HG02571 (cell line): ENCODE data around the gene VOPP1.

Experiments
- ATAC-seq: cut with Tn5 transposase; IDR thresholded peaks from one replicate; pipeline ENCODE4 v1.9.1; 2021; ENCODE audit warnings: mild to moderate bottlenecking, moderate library complexity; ENCODE audit not compliant: unreplicated experiment

Gene VOPP1

DNA sequence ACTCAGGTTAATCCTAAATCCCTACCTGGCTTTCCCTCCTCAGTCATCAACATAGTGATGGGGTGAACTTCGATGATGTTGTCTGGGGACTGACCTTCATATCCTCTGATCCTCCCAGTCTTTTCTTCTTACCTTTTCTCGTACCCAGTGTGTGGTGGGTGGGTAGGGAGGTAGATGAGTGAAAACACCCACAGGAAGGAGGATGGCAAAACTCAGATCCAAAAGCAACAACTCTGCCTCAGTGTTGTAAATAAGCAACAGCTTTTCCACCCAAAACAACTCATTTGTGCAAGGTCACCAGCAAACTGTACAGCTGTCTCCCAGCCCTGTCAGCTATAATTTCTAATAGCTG, 38.6 kb downstream of the VOPP1 start:
- ATAC-seq: no peak

DNA sequence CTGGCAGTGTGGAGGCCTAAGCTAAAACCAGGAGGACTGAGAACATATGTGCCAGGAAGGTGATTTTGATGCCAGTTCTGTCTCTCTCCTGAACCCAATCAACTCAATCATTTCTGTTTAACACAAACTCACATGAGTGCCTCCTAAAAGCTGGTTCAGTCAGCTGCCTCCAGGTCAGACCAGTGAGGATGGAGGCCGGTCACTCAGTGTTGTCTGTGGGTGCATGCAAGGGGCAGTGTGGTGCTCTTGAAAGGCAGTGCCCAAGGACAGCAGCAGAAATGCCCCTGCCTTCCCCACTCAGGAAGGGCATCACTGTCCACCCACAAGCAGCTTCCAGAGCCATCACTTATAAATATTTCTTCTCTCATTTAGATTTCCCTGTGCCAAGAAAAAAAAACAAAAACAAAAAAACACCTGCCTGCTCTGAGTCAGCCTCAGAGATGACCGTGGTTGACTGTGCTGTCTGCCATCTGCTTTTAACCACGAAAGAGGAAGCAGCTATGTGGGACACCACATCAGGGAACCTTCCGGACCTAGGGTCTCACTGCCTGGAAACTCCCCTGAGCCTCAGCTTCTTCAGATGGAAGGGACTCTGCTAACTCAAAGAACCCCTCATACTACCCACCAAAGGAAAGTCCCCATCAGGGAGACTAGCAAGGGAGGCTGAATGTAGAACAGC, 39.1 kb downstream of the VOPP1 start:
- peak; percentile 41 for ATAC-seq

GRCh38 chr7:55532150-55532917, 40.0 kb downstream of the VOPP1 start:
- ATAC-seq: peak; percentile 18

- no peak for ATAC-seq
Observed at GRCh38 chr7:55531536-55531935, 40.8 kb downstream of the VOPP1 start.

GRCh38 chr7:55527307-55527706, 45.0 kb downstream of the VOPP1 start:
- ATAC-seq: no peak

- peak; percentile 37 for ATAC-seq
Observed at GRCh38 chr7:55526770-55527169, 45.5 kb downstream of the VOPP1 start.

DNA sequence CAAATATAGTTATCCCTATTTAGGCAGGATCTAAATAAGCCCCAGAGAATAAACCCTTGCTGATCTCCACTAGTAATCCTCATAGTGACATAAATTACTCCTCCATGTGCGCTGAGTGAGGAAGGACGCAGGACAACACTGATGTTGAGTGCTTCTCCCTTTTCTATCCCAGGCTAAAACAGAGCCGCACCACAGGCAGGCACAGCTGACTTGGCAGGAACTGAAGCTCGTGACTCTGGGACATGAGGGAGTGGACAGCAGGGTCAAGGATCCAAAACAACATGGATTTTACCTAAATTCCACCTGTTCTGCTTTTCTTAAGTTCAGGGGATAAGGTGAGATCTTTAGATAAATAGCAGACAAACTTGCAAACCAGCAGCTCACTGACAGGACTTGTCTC, 46.0 kb downstream of the VOPP1 start:
- ATAC-seq: no peak

DNA sequence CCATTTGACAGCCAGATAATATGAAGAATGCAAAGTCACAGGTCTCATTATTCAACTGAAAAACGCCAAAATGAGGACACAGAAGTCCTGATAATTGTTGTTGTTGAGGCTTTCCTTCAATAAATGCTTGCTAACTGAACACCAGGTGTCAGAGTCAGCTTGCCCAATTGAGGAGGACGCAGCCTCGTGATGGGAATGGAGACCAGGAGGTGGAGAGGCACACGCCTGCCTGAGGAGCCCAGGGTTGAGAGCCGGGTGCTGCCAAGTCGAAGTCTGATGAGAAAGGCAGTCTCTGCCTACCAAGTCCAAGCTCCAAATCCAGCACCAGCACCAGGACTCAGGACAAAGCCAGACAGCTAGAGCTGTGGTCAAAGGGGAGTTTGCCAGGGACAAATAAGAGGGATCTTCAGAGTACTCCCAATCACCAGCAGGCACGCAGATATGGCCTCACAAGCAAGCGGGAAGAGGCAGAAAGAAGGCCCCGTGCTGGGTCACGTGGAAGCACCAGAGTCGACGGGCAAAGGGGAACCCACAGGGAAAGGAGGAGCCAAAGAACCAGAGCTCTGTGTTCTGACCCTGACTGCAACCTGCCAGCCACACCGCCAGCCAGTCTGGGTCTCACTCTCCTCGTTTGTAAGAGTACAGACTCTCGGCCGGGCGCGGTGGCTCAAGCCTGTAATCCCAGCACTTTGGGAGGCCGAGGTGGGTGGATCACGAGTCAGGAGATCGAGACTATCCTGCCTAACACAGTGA, 47.6 kb downstream of the VOPP1 start:
- no peak for ATAC-seq

GRCh38 chr7:55523366-55523765, 48.9 kb downstream of the VOPP1 start:
- ATAC-seq: no peak

DNA sequence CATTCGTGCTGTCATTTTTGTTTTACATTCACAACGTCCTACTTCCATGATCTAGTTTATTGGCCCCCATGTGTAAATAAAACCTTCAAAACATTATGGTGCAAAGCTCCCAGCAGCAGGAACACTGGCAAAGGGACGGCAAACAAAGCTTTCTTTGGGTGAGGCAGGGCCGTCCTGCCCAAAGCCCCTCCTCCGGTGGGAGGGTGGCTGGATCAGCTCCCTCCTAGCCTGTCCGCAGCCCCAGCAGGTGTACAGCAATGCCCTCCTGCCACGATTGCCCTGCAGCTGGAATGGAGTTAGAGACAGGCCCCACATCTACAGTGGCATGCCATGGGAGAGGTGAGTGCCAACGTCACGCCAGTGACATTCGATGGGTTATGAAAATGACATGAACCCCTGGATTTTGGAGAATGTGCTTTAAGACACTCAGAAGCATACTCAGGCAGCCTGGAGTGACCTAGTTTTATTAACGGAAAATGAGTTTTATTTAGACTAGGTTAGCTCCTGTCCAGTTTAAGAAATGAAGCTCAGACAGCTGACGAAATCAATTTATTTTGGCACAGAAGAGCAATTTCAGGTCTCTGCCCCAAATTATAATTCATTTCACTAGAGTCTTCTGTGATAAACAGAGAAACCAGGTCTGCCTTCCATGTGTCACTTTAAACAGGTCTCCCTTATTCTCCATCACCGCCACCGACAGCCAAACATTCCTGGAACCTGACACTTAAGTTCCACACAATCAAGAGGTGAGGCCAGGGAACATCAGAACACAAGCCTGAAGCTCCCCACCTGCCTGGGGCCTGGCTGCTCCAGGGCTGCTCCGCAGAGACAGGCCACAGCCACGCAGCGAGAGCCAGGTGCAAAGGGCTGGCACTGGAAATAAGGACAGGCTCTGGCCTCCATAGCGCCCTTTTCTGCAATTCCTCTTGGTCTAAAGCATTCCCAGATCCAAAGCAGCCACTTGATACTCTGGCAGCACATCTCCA, 50.1 kb downstream of the VOPP1 start:
- ATAC-seq: no peak

GRCh38 chr7:55521512-55521911, 50.8 kb downstream of the VOPP1 start:
- no peak for ATAC-seq

DNA sequence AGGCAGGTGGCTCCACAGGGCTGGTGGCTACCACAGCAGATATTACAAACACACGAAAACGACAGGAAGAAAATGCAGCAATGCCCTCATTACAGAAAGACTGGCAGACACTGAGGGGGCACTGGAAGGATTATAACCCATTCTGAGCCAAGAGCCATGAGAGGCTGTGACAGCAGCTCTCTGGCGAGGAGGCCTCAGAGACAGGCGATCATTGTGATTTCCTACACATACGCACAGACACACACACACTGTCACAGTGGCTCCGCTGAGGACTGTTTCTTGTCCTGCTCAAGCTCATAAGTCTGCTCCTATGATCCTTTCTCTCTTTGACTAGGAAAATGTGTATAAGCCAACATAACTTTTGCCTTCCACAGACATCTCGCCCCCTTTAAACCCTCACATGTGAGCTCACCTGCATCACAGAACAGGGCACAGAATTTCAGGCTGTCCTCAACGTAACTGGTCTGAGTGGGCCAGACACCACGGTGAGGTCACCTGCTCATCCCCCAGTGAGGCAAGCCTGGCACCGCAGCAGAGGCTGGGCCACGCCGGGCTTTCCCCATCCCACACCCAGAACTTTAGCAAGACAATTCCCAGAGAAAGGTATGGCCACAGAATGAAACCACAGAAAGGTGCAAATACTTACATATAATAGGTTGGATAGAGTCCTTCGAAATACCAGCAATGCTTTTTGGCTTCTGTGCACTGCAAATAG, 51.7 kb downstream of the VOPP1 start:
- ATAC-seq: no peak

- no peak for ATAC-seq
Observed at GRCh38 chr7:55518836-55519235, 53.5 kb downstream of the VOPP1 start.

- no peak for ATAC-seq
Observed at GRCh38 chr7:55517936-55518689, 54.2 kb downstream of the VOPP1 start.

DNA sequence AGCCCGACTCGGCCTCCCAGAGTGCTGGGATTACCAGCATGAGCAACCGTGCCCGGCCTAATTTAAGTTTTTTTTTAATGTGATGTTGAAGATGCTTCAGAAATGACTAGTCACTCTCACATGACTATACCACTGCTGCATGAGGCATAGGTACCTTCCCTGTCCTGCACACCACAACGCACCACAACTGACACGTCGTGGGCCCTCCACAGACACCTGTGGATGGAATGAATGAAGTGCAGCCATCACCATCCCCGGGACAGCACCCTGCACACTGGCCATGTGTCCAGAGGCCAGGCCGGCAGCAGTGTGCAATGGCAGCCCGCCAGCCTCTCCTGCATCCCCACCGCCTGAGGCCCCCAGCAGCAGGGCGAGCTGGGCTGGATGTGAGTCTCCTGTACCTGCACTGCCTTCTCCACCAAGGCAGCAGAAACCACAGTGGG, 55.1 kb downstream of the VOPP1 start:
- ATAC-seq: peak; percentile 65

GRCh38 chr7:55516409-55516808, 55.9 kb downstream of the VOPP1 start:
- no peak for ATAC-seq

DNA sequence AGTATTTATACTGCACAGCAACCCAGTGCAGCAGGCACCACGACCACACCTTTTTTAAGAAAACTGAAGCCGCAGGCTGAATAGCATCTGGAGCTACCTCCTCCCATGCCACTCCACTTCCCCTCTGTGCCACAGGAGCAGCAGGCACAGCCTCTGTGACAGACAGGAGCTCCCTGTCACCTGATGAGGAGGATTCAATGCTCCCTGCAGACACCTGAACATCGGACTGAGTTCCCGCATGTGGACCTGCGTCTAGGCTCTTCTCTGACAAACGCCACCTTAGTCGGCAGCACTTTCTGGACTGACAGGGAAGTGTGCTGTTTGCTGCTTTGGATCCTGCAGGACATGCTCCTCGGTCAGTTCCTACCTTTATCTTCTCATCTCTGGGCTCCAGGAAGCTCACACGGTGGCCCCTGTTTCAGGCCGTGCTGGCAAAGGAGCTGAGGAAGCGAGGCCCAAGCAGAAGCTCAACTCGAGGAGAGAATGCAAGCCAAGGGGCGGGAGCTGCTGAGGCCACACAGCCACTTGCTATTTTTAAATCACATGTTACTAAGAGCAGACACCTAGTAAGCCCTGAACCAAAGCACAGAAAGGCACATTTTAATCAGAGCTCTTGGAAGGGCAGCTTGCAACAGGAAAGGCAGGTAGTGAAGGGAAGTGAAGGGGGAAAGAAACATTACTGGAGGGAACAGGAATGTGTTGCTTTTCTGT, 56.6 kb downstream of the VOPP1 start:
- ATAC-seq: peak; percentile 40

DNA sequence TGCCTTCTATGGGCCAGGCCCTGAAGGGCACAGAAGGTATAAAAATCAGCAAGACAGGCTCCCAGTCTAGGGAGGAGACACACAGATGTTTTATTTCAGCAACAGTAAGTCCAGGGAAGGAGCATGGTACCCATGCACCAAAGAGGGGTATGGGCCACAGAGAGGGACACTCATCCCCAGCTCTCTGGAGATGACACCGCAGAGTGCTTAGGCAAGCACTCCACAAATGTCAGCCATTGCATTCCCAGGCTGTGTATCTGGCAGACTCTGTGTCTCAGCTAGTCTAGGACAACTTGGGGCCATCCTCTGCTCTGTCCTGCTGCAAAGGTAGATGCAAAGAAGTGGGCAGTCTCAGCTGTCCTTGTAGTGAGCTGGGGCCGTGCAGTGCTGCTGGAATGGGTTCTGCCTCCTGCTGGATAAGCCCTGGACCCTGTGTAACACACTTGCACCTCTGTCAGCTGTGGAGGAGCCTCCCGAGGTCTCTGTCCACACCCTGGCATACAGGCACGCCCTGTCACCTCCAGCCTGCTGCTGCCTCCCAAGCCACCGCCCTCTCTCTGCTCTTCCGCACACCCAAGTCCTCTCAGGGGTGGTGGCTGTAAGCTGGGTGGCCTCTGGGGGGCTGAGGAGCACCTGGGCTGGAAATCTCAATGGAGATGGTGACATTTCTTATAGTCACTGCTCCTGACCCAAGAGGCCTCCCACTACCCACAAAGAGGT, 57.6 kb downstream of the VOPP1 start:
- no peak for ATAC-seq
